Parathyroid adenoma (tissue), 2 donors: ENCODE measurements around the gene EXOC3.

Experiments used
- H2AFZ ChIP-seq: fragments of 300-600 bp; sonication (generic); one replicate; pipeline ENCODE4 v1.7.0; 2017; ENCODE audit warnings: antibody characterized with exemption, mild to moderate bottlenecking
- H3K27ac ChIP-seq: fragments of 300-600 bp; sonication (generic); one replicate; pipeline ENCODE4 v1.7.0; 2017
- H3K27me3 ChIP-seq: fragments of 300-600 bp; sonication (generic); one replicate; pipeline ENCODE4 v1.7.0; 2017; ENCODE audit warnings: low read length; ENCODE audit not compliant: control insufficient read depth, insufficient read depth
- H3K36me3 ChIP-seq: fragments of 300-600 bp; sonication (generic); one replicate; pipeline ENCODE4 v1.7.0; 2017; ENCODE audit warnings: low read length; ENCODE audit not compliant: control insufficient read depth, insufficient read depth
- H3K4me1 ChIP-seq: fragments of 300-600 bp; sonication (generic); one replicate; pipeline ENCODE4 v1.7.0; 2017; ENCODE audit warnings: control low read depth
- H3K4me2 ChIP-seq: fragments of 300-600 bp; sonication (generic); one replicate; pipeline ENCODE4 v1.7.0; 2017; ENCODE audit warnings: low read length
- H3K4me3 ChIP-seq: fragments of 300-600 bp; sonication (generic); one replicate; pipeline ENCODE4 v1.7.0; 2017; ENCODE audit warnings: low read depth, low read length
- H3K79me2 ChIP-seq: fragments of 300-600 bp; sonication (generic); one replicate; pipeline ENCODE4 v1.7.0; 2017; ENCODE audit warnings: control low read depth
- H3K9ac ChIP-seq: fragments of 300-600 bp; sonication (generic); one replicate; pipeline ENCODE4 v1.7.0; 2017; ENCODE audit warnings: mild to moderate bottlenecking
- H3K9me3 ChIP-seq: fragments of 300-600 bp; sonication (generic); one replicate; pipeline ENCODE4 v1.7.0; 2017; ENCODE audit warnings: low read length; ENCODE audit not compliant: control insufficient read depth
- CTCF ChIP-seq: fragments of 300-600 bp; sonication (generic); IDR thresholded peaks from one replicate; pipeline ENCODE4 v1.7.0; 2017; ENCODE audit warnings: antibody characterized with exemption, mild to moderate bottlenecking
- donor health status: primary hyperparathyroidism.

EXOC3 gene

GRCh38 chr5:464843-465590, 22.0 kb downstream of the EXOC3 start:
- H3K79me2 ChIP-seq = no peaks in the 10 kb centered on the region
- no peak overlapping the region for H3K4me3 ChIP-seq
- no peak for TF ChIP-seq CTCF
- H3K9ac ChIP-seq = no peak overlapping the region
- no peak overlapping the region for H2AFZ ChIP-seq
- H3K36me3 ChIP-seq = no peaks in the 10 kb centered on the region
- no peaks in the 10 kb centered on the region for H3K27me3 ChIP-seq
- no peak overlapping the region for H3K27ac ChIP-seq
- no peaks in the 10 kb centered on the region for H3K4me1 ChIP-seq
- H3K4me2 ChIP-seq = no peak overlapping the region
- H3K9me3 ChIP-seq = no peaks in the 10 kb centered on the region

GRCh38 chr5:465591-466403, 22.8 kb downstream of the EXOC3 start:
- Histone ChIP-seq H3K4me1 (no peaks in the 10 kb centered on the region), H3K27ac (no peak overlapping the region), H3K27me3 (no peaks in the 10 kb centered on the region), H3K4me2 (no peak overlapping the region), H3K36me3 (no peaks in the 10 kb centered on the region), H3K9me3 (no peaks in the 10 kb centered on the region), H3K9ac (no peak overlapping the region), H2AFZ (no peak overlapping the region), H3K4me3 (no peak overlapping the region), H3K79me2 (no peaks in the 10 kb centered on the region)
- no peak for TF ChIP-seq CTCF

GRCh38 chr5:466661-467310, 23.8 kb downstream of the EXOC3 start:
- H3K36me3 ChIP-seq = no peaks in the 10 kb centered on the region

GRCh38 chr5:468401-468800, 25.4 kb downstream of the EXOC3 start:
- H3K36me3 ChIP-seq = no peaks in the 10 kb centered on the region
- no peak overlapping the region for H2AFZ ChIP-seq
- H3K4me3 ChIP-seq = no peak overlapping the region
- H3K4me1 ChIP-seq = no peaks in the 10 kb centered on the region
- no peak for TF ChIP-seq CTCF
- H3K4me2 ChIP-seq = no peak overlapping the region
- H3K79me2 ChIP-seq = no peaks in the 10 kb centered on the region
- no peak overlapping the region for H3K9ac ChIP-seq
- no peaks in the 10 kb centered on the region for H3K27me3 ChIP-seq
- H3K27ac ChIP-seq = no peak overlapping the region
- H3K9me3 ChIP-seq = no peaks in the 10 kb centered on the region

More at GRCh38 chr5:466661-467310, 23.8 kb downstream of the EXOC3 start:
- Histone ChIP-seq H2AFZ (no peak overlapping the region), H3K79me2 (no peaks in the 10 kb centered on the region), H3K4me1 (no peaks in the 10 kb centered on the region), H3K27ac (no peak overlapping the region), H3K4me3 (no peak overlapping the region), H3K27me3 (no peaks in the 10 kb centered on the region), H3K4me2 (no peak overlapping the region), H3K9ac (no peak overlapping the region), H3K9me3 (no peaks in the 10 kb centered on the region)
- no peak for TF ChIP-seq CTCF
